H1 (cell line): Measurements from ENCODE around the gene ASIC5. TPM values are rescaled to one million over a fixed set of nuclear protein-coding genes. Genes with fewer than 3 reads are reported as not detected.

ENCODE experiments used
- CTCF ChIA-PET: fragments of 300-600 bp; sonication (Branson Sonifier 250); formaldehyde crosslinking; loops from one replicate; lab custom pipeline; 2021; ENCODE audit not compliant: partially characterized antibody; lab: Charles Lee
- POLR2A ChIA-PET: fragments of 300-600 bp; sonication (Branson Sonifier 250); formaldehyde crosslinking; loops from one replicate; lab custom pipeline; 2021; ENCODE audit warnings: inconsistent platforms; ENCODE audit not compliant: partially characterized antibody; lab: Charles Lee
- DNase-seq, 2 experiments: peaks; one replicate each; pipeline versions ENCODE4 v3.0.0 to v3.0.0-alpha.2; 2010 to 2022; ENCODE audit warnings: low spot score in 2 of 2, low read depth in 1 of 2, mixed read lengths in 1 of 2
- FAIRE-seq: peaks from 2 replicates; lab custom pipeline; 2011; peaks lifted over from hg19 to GRCh38; lab: Jason Lieb, UNC
- H2AFZ ChIP-seq: 2 replicates; pipeline ENCODE4 v1.8.1; 2012; ENCODE audit warnings: low read length, inconsistent platforms
- H2AK5ac ChIP-seq: 2 replicates; pipeline ENCODE4 v1.6.1; 2013; ENCODE audit warnings: low read depth, low read length
- H2BK120ac ChIP-seq: replicated peaks from 2 replicates; pipeline ENCODE3; 2013; ENCODE audit warnings: low read depth, low read length, inconsistent platforms
- H2BK12ac ChIP-seq: 2 replicates; pipeline ENCODE4 v1.6.1; 2013; ENCODE audit warnings: low read depth, low read length
- H2BK15ac ChIP-seq: 2 replicates; pipeline ENCODE4 v1.6.1; 2013; ENCODE audit warnings: low read length
- H2BK20ac ChIP-seq: 2 replicates; pipeline ENCODE4 v1.6.1; 2013; ENCODE audit warnings: low read length
- H2BK5ac ChIP-seq: 2 replicates; pipeline ENCODE4 v1.6.1; 2013; ENCODE audit warnings: low read depth, low read length
- H3K14ac ChIP-seq: 2 replicates; pipeline ENCODE4 v1.6.1; 2013; ENCODE audit warnings: inconsistent platforms; ENCODE audit not compliant: insufficient read length
- H3K18ac ChIP-seq: 2 replicates; pipeline ENCODE4 v1.6.1; 2013; ENCODE audit warnings: low read length; ENCODE audit errors: extremely low read depth
- H3K23ac ChIP-seq: 2 replicates; pipeline ENCODE4 v1.6.1; 2013; ENCODE audit warnings: inconsistent platforms; ENCODE audit not compliant: insufficient read length
- H3K23me2 ChIP-seq: 2 replicates; pipeline ENCODE4 v1.6.1; 2013; ENCODE audit warnings: low read depth, low read length
- H3K27ac ChIP-seq: 2 replicates; pipeline ENCODE4 v1.6.1; 2011; ENCODE audit warnings: low read depth, low read length, inconsistent platforms
- H3K27me3 ChIP-seq, 4 experiments: replicated peaks in 1 of 4; 1 replicate in 1 of 4; 2 replicates in 3 of 4; pipeline versions ENCODE4 v1.6.1 to v1.8.1; 2011 to 2013; ENCODE audit warnings: low read length in 3 of 4, mild to moderate bottlenecking in 3 of 4, inconsistent platforms in 2 of 4, mixed read lengths in 2 of 4, moderate library complexity in 1 of 4; ENCODE audit not compliant: control insufficient read depth in 3 of 4, insufficient read depth in 3 of 4; ENCODE audit errors: extremely low read depth in 1 of 4
- H3K36me3 ChIP-seq, 4 experiments: 2 replicates each; pipeline versions ENCODE4 v1.6.1 to v1.8.1; 2011 to 2013; ENCODE audit warnings: mild to moderate bottlenecking in 4 of 4, low read length in 3 of 4, moderate library complexity in 2 of 4, control low read depth in 1 of 4, inconsistent platforms in 1 of 4; ENCODE audit not compliant: insufficient read depth in 4 of 4, control insufficient read depth in 2 of 4
- H3K4ac ChIP-seq: replicated peaks from 2 replicates; pipeline ENCODE3; 2013; ENCODE audit warnings: low read length, low read depth, mixed read lengths, inconsistent platforms; ENCODE audit not compliant: insufficient read length
- H3K4me1 ChIP-seq, 4 experiments: replicated peaks in 1 of 4; 1 replicate in 1 of 4; 2 replicates in 3 of 4; pipeline versions ENCODE4 v1.6.1 to v1.8.1; 2011 to 2013; ENCODE audit warnings: low read length in 3 of 4, inconsistent platforms in 2 of 4, mixed read lengths in 1 of 4; ENCODE audit not compliant: insufficient read depth in 4 of 4, control insufficient read depth in 3 of 4
- H3K4me2 ChIP-seq, 2 experiments: 2 replicates each; pipeline versions ENCODE4 v1.6.1 to v1.8.1; 2011 to 2013; ENCODE audit warnings: low read depth in 2 of 2, low read length in 2 of 2, control low read depth in 1 of 2, inconsistent platforms in 1 of 2, mild to moderate bottlenecking in 1 of 2; ENCODE audit not compliant: insufficient read depth in 1 of 2
- H3K4me3 ChIP-seq, 4 experiments: fragments of 200-600, 300-600 bp in 1 of 4; sonication (generic), shearing (Covaris generic), sonication (Bioruptor Twin) in 1 of 4; 2 replicates each; pipeline versions ENCODE4 v1.5.1 to v1.8.1; 2011 to 2016; ENCODE audit warnings: low read length in 4 of 4, low read depth in 3 of 4, control low read depth in 2 of 4, inconsistent platforms in 2 of 4, mild to moderate bottlenecking in 2 of 4, mixed read lengths in 1 of 4, moderate library complexity in 1 of 4; ENCODE audit not compliant: insufficient read depth in 2 of 4; ENCODE audit errors: extremely low read depth in 1 of 4
- H3K56ac ChIP-seq: replicated peaks from 2 replicates; pipeline ENCODE3; 2013; ENCODE audit warnings: low read depth, mild to moderate bottlenecking, mixed read lengths, low read length, inconsistent platforms; ENCODE audit not compliant: insufficient read length
- H3K79me1 ChIP-seq: 2 replicates; pipeline ENCODE4 v1.6.1; 2013; ENCODE audit warnings: low read depth, low read length, control low read depth
- H3K79me2 ChIP-seq, 2 experiments: 2 replicates each; pipeline versions ENCODE4 v1.6.1 to v1.8.1; 2012 to 2013; ENCODE audit warnings: low read length in 2 of 2, mild to moderate bottlenecking in 2 of 2, inconsistent platforms in 1 of 2; ENCODE audit not compliant: insufficient read depth in 2 of 2, control insufficient read depth in 1 of 2
- H3K9ac ChIP-seq, 4 experiments: replicated peaks in 1 of 4; 1 replicate in 1 of 4; 2 replicates in 3 of 4; pipeline versions ENCODE4 v1.6.1 to v1.8.1; 2011 to 2013; ENCODE audit warnings: low read depth in 3 of 4, low read length in 3 of 4, control low read depth in 2 of 4, mild to moderate bottlenecking in 2 of 4, moderate library complexity in 2 of 4, inconsistent platforms in 1 of 4; ENCODE audit errors: extremely low read depth in 1 of 4
- H3K9me3 ChIP-seq, 2 experiments: 2 replicates each; pipeline versions ENCODE4 v1.6.1 to v1.8.1; 2012 to 2013; ENCODE audit warnings: mild to moderate bottlenecking in 2 of 2, moderate library complexity in 2 of 2, control low read depth in 1 of 2, inconsistent platforms in 1 of 2, low read depth in 1 of 2, low read length in 1 of 2, mixed read lengths in 1 of 2; ENCODE audit not compliant: insufficient read depth in 2 of 2
- H4K20me1 ChIP-seq, 2 experiments: replicated peaks in 1 of 2; 2 replicates each; pipeline versions ENCODE3 to v1.8.1; 2011 to 2013; ENCODE audit warnings: inconsistent platforms in 2 of 2, low read length in 2 of 2, mild to moderate bottlenecking in 1 of 2; ENCODE audit not compliant: insufficient read depth in 2 of 2, control insufficient read depth in 1 of 2
- H4K5ac ChIP-seq: 2 replicates; pipeline ENCODE4 v1.6.1; 2013; ENCODE audit warnings: low read length, low read depth, mixed read lengths, inconsistent platforms; ENCODE audit not compliant: insufficient read length
- H4K8ac ChIP-seq: 2 replicates; pipeline ENCODE4 v1.8.0; 2013; ENCODE audit warnings: mild to moderate bottlenecking, moderate library complexity, low read length, inconsistent platforms; ENCODE audit not compliant: insufficient read depth; ENCODE audit errors: extremely low read depth
- H4K91ac ChIP-seq: replicated peaks from 2 replicates; pipeline ENCODE3; 2013; ENCODE audit warnings: low read length, mixed read lengths, inconsistent platforms; ENCODE audit not compliant: insufficient read length
- ASH2L ChIP-seq: fragments of 200-600, 300-600 bp; sonication (generic); IDR thresholded peaks from one replicate; pipeline ENCODE4 v1.7.1; 2017; ENCODE audit warnings: low read length
- ATF2 ChIP-seq: IDR thresholded peaks from 2 replicates; pipeline ENCODE4 v1.6.1; 2012; ENCODE audit warnings: low read length, inconsistent platforms
- CBX8 ChIP-seq: fragments of 300-800, 300-1000 bp; sonication (generic); IDR thresholded peaks from 2 replicates; pipeline ENCODE4 v1.7.1; 2016; ENCODE audit warnings: low read depth, low read length, borderline replicate concordance
- FOSL1 ChIP-seq: IDR thresholded peaks from 2 replicates; pipeline ENCODE4 v1.6.1; 2011; ENCODE audit warnings: mild to moderate bottlenecking, low read depth, low read length, moderate library complexity; ENCODE audit not compliant: insufficient read depth
- JUND ChIP-seq: IDR thresholded peaks from 2 replicates; pipeline ENCODE4 v1.6.1; 2011; ENCODE audit warnings: mild to moderate bottlenecking, improper control_type of control experiment, low read length
- KDM1A ChIP-seq: fragments of 200-600, 300-600 bp; sonication (generic); IDR thresholded peaks from 2 replicates; pipeline ENCODE4 v1.7.1; 2016; ENCODE audit warnings: mild to moderate bottlenecking, low read length, borderline replicate concordance
- MAX ChIP-seq: IDR thresholded peaks from 2 replicates; pipeline ENCODE4 v1.6.1; 2012; ENCODE audit warnings: inconsistent platforms
- NANOG ChIP-seq: IDR thresholded peaks from 2 replicates; pipeline ENCODE4 v1.6.1; 2011; ENCODE audit warnings: low read length, low read depth, mild to moderate bottlenecking, inconsistent platforms; ENCODE audit not compliant: insufficient read depth, poor library complexity, severe bottlenecking
- PHF8 ChIP-seq: fragments of 200-600 bp; sonication (generic); conservative IDR thresholded peaks from 2 replicates; pipeline ENCODE4 v1.7.1; 2012; ENCODE audit warnings: low read depth, mild to moderate bottlenecking, inconsistent platforms, low read length, moderate library complexity
- RFX5 ChIP-seq: IDR thresholded peaks from 2 replicates; pipeline ENCODE4 v1.6.1; 2011; ENCODE audit warnings: low read depth, low read length, improper control_type of control experiment, borderline replicate concordance
- SIN3A ChIP-seq, 2 experiments: IDR thresholded peaks in 1 of 2; conservative IDR thresholded peaks in 1 of 2; 2 replicates each; pipeline ENCODE4 v1.6.1; 2011 to 2012; ENCODE audit warnings: low read length in 2 of 2, improper control_type of control experiment in 1 of 2, low read depth in 1 of 2, mild to moderate bottlenecking in 1 of 2
- TAF7 ChIP-seq: optimal IDR thresholded peaks from 2 replicates; pipeline ENCODE3; 2011; ENCODE audit warnings: low read depth, mild to moderate bottlenecking, inconsistent platforms, low read length, moderate library complexity, borderline replicate concordance
- WGBS, 2 experiments: shearing (Covaris generic) in 1 of 2; methylation state at CpG; one replicate each; pipeline versions ENCODE4 v1.1.6 to v1.1.7; 2013 to 2015; ENCODE audit warnings: low lambda C conversion rate in 2 of 2, mixed read lengths in 2 of 2, inconsistent platforms in 1 of 2, low coverage in 1 of 2, missing lambda C conversion rate in 1 of 2; ENCODE audit not compliant: insufficient replicate concordance in 2 of 2, insufficient coverage in 1 of 2, insufficient read length in 1 of 2; ENCODE audit errors: extremely low coverage in 1 of 2, missing lambda C conversion rate in 1 of 2; 5-methylcytosine and 5-hydroxymethylcytosine counted together
- polyA plus RNA-seq, 7 experiments: library from polyadenylated mRNA; depleted of rRNA in 3 of 7; stranded (reverse) in 5 of 7; unstranded in 2 of 7; fragments of >200 nt in 5 of 7; fragments of 200-250 nt in 2 of 7; gene quantifications; 1 replicate in 5 of 7; 2 replicates in 1 of 7; 4 replicates in 1 of 7; pipeline versions ENCODE4 v1.2.1 to v1.2.3, GENCODE V29; 2011 to 2013; ENCODE audit warnings: missing spikeins in 2 of 7, mixed read lengths in 2 of 7
- total RNA-seq: library from RNA; stranded (reverse); fragmentation: NEBNext Ultra II Directional; extraction: Animal tissue kit (Norgen Biotek cat#: 25700); gene quantifications from 2 replicates; pipeline ENCODE4 v1.2.1, GENCODE V29; 2021

Gene ASIC5
- total and polyA plus RNA-seq, 2 of the 8 experiments (the other 6 are each of a cell fraction or from before 2014, with no cell fraction given): not detected

- Histone ChIP-seq H4K91ac (no peak overlapping the region), H3K4me3 (no peak overlapping the region), H2AFZ (no peak overlapping the region), H3K14ac (no peak overlapping the region), H3K18ac (no peak overlapping the region), H2BK120ac (no peak overlapping the region), H3K27ac (no peak overlapping the region), H3K4ac (no peak overlapping the region), H4K8ac (no peak overlapping the region), H3K79me1 (no peaks in the 10 kb centered on the region), H4K20me1 (no peaks in the 10 kb centered on the region), H2BK5ac (no peak overlapping the region), H3K23ac (no peak overlapping the region), H4K5ac (no peak overlapping the region), H2BK20ac (no peak overlapping the region), H3K79me2 (no peaks in the 10 kb centered on the region), H3K56ac (no peak overlapping the region), H2BK12ac (no peak overlapping the region), H3K4me1 (no peaks in the 10 kb centered on the region), H3K23me2 (no peaks in the 10 kb centered on the region), H3K9me3 (no peaks in the 10 kb centered on the region), H2AK5ac (no peak overlapping the region), H3K27me3 (no peaks in the 10 kb centered on the region), H3K9ac (no peak overlapping the region), H3K36me3 (no peaks in the 10 kb centered on the region), H3K4me2 (no peak overlapping the region), H2BK15ac (no peak overlapping the region)
- no peak for DNase-seq
- ChIA-PET CTCF (interaction anchor here (0.6 kb wide), 1 partner anchor 100 kb away, joined by 3 read pairs; no protein-coding TSS in a partner anchor), POLR2A (no interaction called here)
- FAIRE-seq: no peak
- WGBS, 2 experiments: 98% methylated on average over 3 of the region's 3 CpGs; no CpG with 5 or more reads in 1 of the 2 experiments
- TF ChIP-seq RFX5 (no peak), FOSL1 (no peak), NANOG (no peak), TAF7 (no peak), KDM1A (no peak), PHF8 (no peak), ASH2L (no peak), CBX8 (no peak), MAX (no peak), SIN3A (conservative IDR thresholded peaks at IDR 0.05 in 1 of 2, IDR thresholded peaks at IDR 0.05 in 1 of 2; ENCODE audit: low read depth in 1 of 2, low read length in 2 of 2) (no peak), JUND (no peak), ATF2 (no peak)
Observed at GRCh38 chr4:155853189-155853588, 12.9 kb downstream of the ASIC5 start.
